Measurements from ENCODE around the gene NUAK2.
"Not testable (repeated sequence)": the region's sequence is repeated elsewhere in the genome, so short reads cannot be mapped to it uniquely, and the experiment has no call there.

The NUAK2 gene

GRCh38 chr1:205321162-205321958 lies at the start of gene NUAK2:
TSS of gene NUAK2 (minus strand) at chr1:205321745. CDS start at chr1:205321628, 117 bp downstream.
- peak; percentile 91 for DNase-seq

DNA sequence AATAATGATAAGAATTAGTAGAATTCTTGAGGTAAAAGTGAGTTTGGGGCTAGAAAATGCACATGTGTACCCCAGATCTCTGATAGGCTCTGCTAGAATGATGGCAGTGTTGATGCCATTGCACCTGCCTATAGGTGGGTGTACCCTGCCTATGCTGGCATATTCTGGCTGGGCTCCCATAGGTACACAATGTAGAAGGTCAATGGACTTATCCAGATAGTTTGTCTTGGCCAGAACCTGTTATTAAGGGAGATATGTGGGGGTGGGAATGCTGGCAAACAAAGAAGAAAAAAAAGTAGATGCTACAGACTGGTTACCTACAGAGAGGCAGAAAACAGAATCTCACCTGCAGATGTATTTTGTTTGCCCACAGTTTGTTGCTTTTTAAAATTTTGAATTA lies 49.2 kb upstream of the NUAK2 start:
- DNase-seq = no peak

DNA sequence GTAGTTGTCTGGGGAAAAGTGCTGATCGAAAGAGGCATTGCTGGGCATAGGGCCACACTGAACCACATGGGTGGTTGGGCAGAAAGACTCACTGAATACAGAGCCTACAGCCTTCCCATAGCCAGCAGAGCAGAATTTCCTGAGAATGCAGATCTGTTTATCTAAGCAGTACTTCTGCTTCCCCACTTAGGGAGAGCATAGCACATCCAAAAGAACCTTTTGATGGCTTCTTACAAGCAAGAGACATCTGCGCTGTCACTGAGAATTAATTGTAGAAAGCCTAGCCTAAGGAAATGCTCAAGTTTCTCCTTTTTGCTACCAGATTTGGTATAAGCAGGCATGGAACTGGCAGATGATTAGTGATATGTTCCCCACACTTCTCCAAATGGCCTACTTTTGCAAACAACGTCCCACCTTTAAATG lies 48.2 kb upstream of the NUAK2 start:
- DNase-seq = no peak

DNA sequence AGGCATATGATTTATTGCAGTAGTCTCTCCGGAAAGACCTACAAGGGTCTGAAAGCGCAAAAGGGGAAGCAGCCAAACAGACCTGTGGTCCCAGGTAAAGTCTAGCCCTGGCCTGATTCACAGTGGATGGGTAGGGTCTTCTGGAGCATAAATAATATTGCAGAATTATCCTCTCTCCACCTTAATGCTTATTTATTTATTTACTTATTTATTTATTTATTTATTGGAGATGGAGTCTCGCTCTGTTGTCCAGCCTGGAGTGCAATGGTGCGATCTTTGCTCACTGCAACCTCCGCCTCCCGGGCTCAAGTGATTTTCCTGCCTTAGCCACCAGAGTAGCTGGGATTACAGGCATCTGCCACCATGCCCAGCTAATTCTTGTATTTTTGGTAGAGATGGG lies 46.9 kb upstream of the NUAK2 start:
- no peak for DNase-seq

GRCh38 chr1:205365945-205366463 lies 44.5 kb upstream of the NUAK2 start:
- DNase-seq = no peak

DNA sequence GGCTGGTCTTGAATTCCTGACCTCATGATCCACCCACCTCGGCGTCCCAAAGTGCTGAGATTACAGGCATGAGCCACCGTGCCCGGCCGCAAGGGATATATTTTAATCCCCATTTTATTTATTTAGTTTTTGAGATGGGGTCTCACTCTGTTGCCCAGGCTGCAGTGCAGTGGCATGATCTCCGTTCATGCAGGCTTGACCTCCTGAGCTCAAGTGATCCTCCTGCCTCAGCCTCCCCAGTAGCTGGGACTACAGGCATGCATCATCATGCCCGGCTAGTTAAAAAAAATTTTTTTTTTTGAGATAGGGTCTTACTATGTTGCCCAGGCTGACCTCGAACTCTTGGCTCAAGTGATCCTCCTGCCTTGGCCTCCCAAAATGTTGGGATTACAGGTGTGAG lies 43.5 kb upstream of the NUAK2 start:
- not testable (repeated sequence) for DNase-seq

- no peak for DNase-seq
These were observed 39.3 kb upstream of the NUAK2 start for GRCh38 chr1:205360891-205361290.

GRCh38 chr1:205359771-205360565 lies 38.4 kb upstream of the NUAK2 start:
- DNase-seq = no peak

DNA sequence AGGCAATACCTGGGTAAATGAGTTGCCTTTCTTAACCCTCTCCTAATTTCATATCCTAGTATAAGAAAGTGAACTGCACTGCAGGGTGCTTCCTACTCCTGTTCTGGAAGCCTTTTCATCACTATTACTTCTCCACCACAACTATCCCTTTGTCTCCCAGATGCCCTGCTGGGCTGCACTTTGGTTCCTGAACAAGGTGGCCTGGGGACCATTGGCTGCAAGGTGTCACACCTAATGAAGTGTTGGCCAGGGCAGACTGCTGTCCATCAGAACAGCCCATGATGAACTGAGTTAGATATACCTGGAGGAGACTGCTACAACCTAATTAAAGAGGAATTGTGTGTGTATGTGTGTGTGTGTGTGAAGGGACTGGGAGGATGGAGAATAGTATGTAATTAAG lies 37.0 kb upstream of the NUAK2 start:
- DNase-seq = no peak

DNA sequence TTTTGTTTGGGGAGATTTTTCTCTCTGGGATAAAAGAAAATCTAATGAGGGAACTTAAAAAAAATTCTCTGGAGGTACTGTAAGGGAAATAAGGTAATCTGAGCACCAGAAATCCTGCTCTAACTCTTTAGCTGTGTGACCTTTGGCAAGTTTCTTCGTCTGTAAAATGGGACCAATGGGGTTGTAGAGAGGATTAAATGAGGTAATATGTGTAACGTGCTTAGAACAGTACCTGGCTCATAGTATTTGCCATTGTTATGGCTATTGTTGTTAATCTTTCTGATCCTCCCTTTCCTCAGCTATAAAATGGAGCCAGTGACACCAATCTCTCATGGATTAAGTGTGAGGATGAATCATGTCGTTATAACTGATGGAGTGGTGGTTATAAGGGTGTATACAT lies 36.0 kb upstream of the NUAK2 start:
- DNase-seq = no peak

- peak; percentile 21 for DNase-seq
These were observed 35.0 kb upstream of the NUAK2 start, which contains the start of gene KLHDC8A for GRCh38 chr1:205356440-205357139. TSS of gene KLHDC8A (minus strand) at chr1:205356922. CDS start at chr1:205343604, 13,318 bp downstream.

GRCh38 chr1:205355075-205355453 lies 33.5 kb upstream of the NUAK2 start:
- no peak for DNase-seq

GRCh38 chr1:205354259-205355074 lies 32.9 kb upstream of the NUAK2 start:
- peak; percentile 62 for DNase-seq

DNA sequence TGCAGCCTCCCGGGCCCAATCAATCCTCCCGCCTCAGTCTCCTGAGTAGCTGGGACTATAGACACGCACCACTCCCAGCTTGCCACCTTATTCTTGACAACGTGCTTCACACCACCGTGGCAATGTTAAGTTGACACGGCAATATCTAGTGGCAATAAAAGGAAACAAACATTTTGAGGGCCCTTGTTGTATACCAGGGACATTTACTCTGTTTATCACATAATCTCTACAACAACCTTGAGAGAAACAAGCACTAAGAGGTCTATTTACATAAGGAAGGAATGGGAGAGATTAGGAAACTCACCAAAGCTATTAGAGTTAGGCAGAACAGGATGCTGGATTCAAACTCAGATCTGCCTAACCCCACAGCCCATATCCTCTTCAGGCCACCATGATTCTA lies 32.1 kb upstream of the NUAK2 start:
- DNase-seq = no peak

- DNase-seq = no peak
These were observed 31.6 kb upstream of the NUAK2 start for GRCh38 chr1:205353191-205353590.

DNA sequence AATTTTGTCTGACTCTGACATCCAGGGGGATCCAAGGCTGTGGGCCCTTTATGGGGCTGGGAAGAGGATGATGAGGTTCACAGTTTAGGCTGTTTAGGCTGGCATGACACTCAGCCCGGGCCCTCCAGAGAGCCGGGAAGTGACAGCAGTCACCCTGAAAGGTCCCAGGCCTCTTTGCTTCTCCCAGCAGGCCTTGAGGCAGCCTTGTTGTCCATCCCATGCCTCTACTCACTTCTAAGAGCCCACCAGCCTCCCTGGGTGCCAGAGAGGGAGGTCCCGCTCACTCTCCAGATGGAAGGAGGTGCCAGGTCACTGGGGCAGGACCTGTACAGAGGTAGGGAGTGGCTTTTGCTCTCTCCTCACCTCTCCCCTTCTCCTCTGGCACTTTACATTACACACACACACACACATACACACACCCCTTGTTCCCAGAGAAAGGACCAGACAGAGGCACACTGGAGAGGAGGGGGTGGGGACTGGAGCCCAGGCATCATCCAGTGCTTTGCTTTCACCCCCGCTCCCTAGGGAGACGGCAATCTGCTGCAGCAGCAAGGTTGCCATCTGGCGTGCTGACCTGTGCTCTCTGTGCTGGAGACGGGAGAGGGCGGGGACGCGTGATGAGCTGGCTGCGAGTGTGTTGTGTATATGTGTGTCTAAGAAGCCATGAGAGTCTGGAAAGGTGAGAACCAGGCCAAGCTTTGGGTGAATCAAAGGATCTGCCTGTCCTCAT lies 30.6 kb upstream of the NUAK2 start:
- peak; percentile 45 for DNase-seq

- no peak for DNase-seq
These were observed 29.2 kb upstream of the NUAK2 start for GRCh38 chr1:205350691-205351141.

GRCh38 chr1:205350124-205350523 lies 28.6 kb upstream of the NUAK2 start:
- no peak for DNase-seq

DNA sequence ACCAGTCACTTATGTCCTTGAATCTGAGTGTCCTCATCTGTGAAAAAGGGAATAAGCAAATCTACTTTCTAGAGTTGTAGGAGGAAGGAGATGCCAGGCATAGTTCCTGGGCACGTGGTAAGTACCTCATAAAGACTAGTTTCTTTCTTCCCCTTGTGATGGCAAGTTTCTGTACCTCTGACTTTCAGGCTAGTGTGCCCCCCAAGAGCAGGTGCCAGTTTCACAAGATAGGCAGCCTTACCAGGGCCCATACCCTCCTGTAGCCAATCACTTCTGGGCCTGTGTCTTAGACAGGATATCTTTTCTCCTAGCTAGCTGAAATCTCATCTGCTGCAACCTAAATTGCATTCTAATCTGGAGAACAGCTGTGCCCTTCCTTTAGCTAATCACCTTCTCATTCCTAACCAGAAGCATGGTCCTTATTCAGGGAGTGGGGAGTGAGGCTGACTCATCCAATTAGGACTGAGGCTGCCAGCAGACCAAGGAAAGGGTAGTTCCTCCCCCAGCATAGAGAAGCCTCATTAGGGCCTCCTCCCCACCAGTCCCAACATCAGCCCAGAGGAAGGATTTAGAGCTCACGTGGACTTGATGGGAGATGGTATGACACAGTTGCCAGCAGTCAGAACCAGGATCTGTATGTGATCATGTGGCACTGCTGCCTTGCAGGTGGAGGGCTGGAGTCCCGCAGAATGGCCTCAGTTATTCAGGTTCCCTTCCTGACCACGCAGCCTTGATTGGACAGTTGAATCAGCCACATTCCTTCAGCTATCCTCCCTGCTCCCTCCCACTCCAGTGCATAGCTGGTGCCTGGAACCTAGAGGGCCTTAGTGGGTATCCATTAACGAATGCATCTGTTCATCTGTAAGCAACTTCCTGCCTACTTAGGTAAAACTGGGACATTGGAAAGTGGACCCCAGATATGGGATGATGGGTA lies 27.3 kb upstream of the NUAK2 start:
- peak; percentile 16 for DNase-seq

GRCh38 chr1:205346956-205347574 lies 25.5 kb upstream of the NUAK2 start:
- no peak for DNase-seq
